Loucy (cell line): ENCODE measurements around the gene NIPBL.
"Not testable (repeated sequence)": the region's sequence is repeated elsewhere in the genome, so short reads cannot be mapped to it uniquely, and the experiment has no call there.

Source experiments
- H2AFZ ChIP-seq: fragments of 200-600 bp; sonication (generic); 2 replicates; pipeline ENCODE4 v1.6.0; 2016; ENCODE audit warnings: antibody characterized with exemption, mild to moderate bottlenecking, low read length, moderate library complexity
- H3F3A ChIP-seq: fragments of 200-600 bp; 2 replicates; pipeline ENCODE4 v1.6.0; 2016; ENCODE audit warnings: antibody characterized with exemption, low read depth, mild to moderate bottlenecking
- H3K27me3 ChIP-seq: fragments of 200-600 bp; sonication (generic); 2 replicates; pipeline ENCODE4 v1.6.1; 2014; ENCODE audit warnings: low read length, mild to moderate bottlenecking; ENCODE audit not compliant: insufficient read depth, poor library complexity, severe bottlenecking
- H3K36me3 ChIP-seq: fragments of 200-600 bp; sonication (generic); 2 replicates; pipeline ENCODE4 v1.6.1; 2016; ENCODE audit warnings: low read length; ENCODE audit not compliant: insufficient read depth
- H3K4me1 ChIP-seq: fragments of 200-600 bp; sonication (generic); 2 replicates; pipeline ENCODE4 v1.5.1; 2014; ENCODE audit warnings: low read length, mild to moderate bottlenecking; ENCODE audit not compliant: insufficient read depth, poor library complexity, severe bottlenecking
- H3K4me2 ChIP-seq: fragments of 200-600 bp; sonication (generic); 2 replicates; pipeline ENCODE4 v1.6.0; 2014; ENCODE audit warnings: antibody characterized with exemption, low read length, low read depth, mild to moderate bottlenecking; ENCODE audit not compliant: poor library complexity, severe bottlenecking
- H3K4me3 ChIP-seq: fragments of 200-600 bp; sonication (generic); 2 replicates; pipeline ENCODE4 v1.5.1; 2014; ENCODE audit warnings: low read length, mild to moderate bottlenecking, mixed read lengths; ENCODE audit not compliant: poor library complexity, severe bottlenecking
- H3K79me2 ChIP-seq: fragments of 200-600 bp; sonication (generic); 2 replicates; pipeline ENCODE4 v1.6.1; 2014; ENCODE audit warnings: low read length; ENCODE audit not compliant: insufficient read depth
- H3K9ac ChIP-seq: fragments of 200-600 bp; sonication (generic); 2 replicates; pipeline ENCODE4 v1.6.0; 2014; ENCODE audit warnings: mild to moderate bottlenecking, low read depth, low read length, moderate library complexity; ENCODE audit not compliant: poor library complexity, severe bottlenecking
- H3K9me2 ChIP-seq: fragments of 200-600 bp; sonication (generic); replicated peaks from 2 replicates; pipeline ENCODE4 v1.6.1; 2016; ENCODE audit warnings: low read depth, low read length, mixed read lengths
- H3K9me3 ChIP-seq: fragments of 200-600 bp; sonication (generic); 2 replicates; pipeline ENCODE4 v1.6.1; 2014; ENCODE audit warnings: mild to moderate bottlenecking, antibody characterized with exemption, low read length, low read depth; ENCODE audit not compliant: insufficient read depth
- H4K20me1 ChIP-seq: fragments of 200-600 bp; sonication (generic); 2 replicates; pipeline ENCODE4 v1.6.0; 2014; ENCODE audit warnings: antibody characterized with exemption, low read length, mild to moderate bottlenecking; ENCODE audit not compliant: insufficient read depth, poor library complexity, severe bottlenecking
- CTCF ChIP-seq: fragments of 200-600 bp; sonication (generic); conservative IDR thresholded peaks from 2 replicates; pipeline ENCODE4 v1.5.1; 2014; ENCODE audit warnings: mild to moderate bottlenecking, antibody characterized with exemption, low read length
- EZH2phosphoT487 ChIP-seq: fragments of 200-600 bp; IDR thresholded peaks from 2 replicates; pipeline ENCODE4 v1.6.1; 2018; ENCODE audit warnings: antibody characterized with exemption, mild to moderate bottlenecking, moderate library complexity, borderline replicate concordance

Gene NIPBL

GRCh38 chr5:36915653-36916052 lies 39.1 kb downstream of the NIPBL start:
- no peak overlapping the region for H3K9ac ChIP-seq
- no peaks in the 10 kb centered on the region; the same call in 1 of the 2 replicates for H3K9me2 ChIP-seq
- H3K79me2 ChIP-seq = peaks cover 88% of the 10 kb centered on the region
- no peaks in the 10 kb centered on the region for H3K9me3 ChIP-seq
- no peak overlapping the region for H3K4me2 ChIP-seq
- no peaks in the 10 kb centered on the region for H3K27me3 ChIP-seq
- no peaks in the 10 kb centered on the region for H3K4me1 ChIP-seq
- 0 out of 2 replicates have a peak, but pooled peaks cover 3% of the 10 kb centered on the region for H3F3A ChIP-seq
- TF ChIP-seq CTCF = no peak
- TF ChIP-seq EZH2phosphoT487 = no peak
- no peak overlapping the region for H3K4me3 ChIP-seq
- no peaks in the 10 kb centered on the region for H3K36me3 ChIP-seq
- peaks cover 73% of the 10 kb centered on the region for H4K20me1 ChIP-seq
- H2AFZ ChIP-seq = no peak overlapping the region

- not testable (repeated sequence) for H3K4me1 ChIP-seq, H3K36me3 ChIP-seq, H3K4me2 ChIP-seq, H3F3A ChIP-seq, H3K9me2 ChIP-seq, H3K9ac ChIP-seq, H3K9me3 ChIP-seq, H2AFZ ChIP-seq, H3K4me3 ChIP-seq, H3K27me3 ChIP-seq
- H4K20me1 ChIP-seq = peaks cover 73% of the 10 kb centered on the region
- peaks cover 88% of the 10 kb centered on the region for H3K79me2 ChIP-seq
These were observed 40.0 kb downstream of the NIPBL start for GRCh38 chr5:36916614-36917013.

- not testable (repeated sequence) for H2AFZ ChIP-seq, H3F3A ChIP-seq, H3K4me1 ChIP-seq, H3K27me3 ChIP-seq, H3K9me2 ChIP-seq, H3K9ac ChIP-seq, H3K36me3 ChIP-seq, H3K9me3 ChIP-seq, H3K4me3 ChIP-seq, H3K4me2 ChIP-seq
- Histone ChIP-seq H4K20me1 (peaks cover 71% of the 10 kb centered on the region), H3K79me2 (peaks cover 88% of the 10 kb centered on the region)
These were observed 40.8 kb downstream of the NIPBL start for GRCh38 chr5:36917358-36917757.

- Histone ChIP-seq H3K4me1 (no peaks in the 10 kb centered on the region), H3K36me3 (no peaks in the 10 kb centered on the region), H3K9ac (no peak overlapping the region), H3K4me2 (no peak overlapping the region), H3K27me3 (no peaks in the 10 kb centered on the region), H3K4me3 (no peak overlapping the region), H3K79me2 (peaks cover 87% of the 10 kb centered on the region), H3K9me2 (no peaks in the 10 kb centered on the region; the same call in 1 of the 2 replicates), H2AFZ (no peak overlapping the region), H3K9me3 (no peaks in the 10 kb centered on the region), H4K20me1 (peaks cover 71% of the 10 kb centered on the region), H3F3A (0 out of 2 replicates have a peak, but pooled peaks cover 3% of the 10 kb centered on the region)
- TF ChIP-seq EZH2phosphoT487 (no peak), CTCF (no peak)
These were observed 42.7 kb downstream of the NIPBL start for GRCh38 chr5:36919238-36919637.
